Iris pigment epithelial cell (primary cell): Measurements from ENCODE around the gene TRABD2A.

Experiments
- DNase-seq: peaks from one replicate; pipeline ENCODE4 v3.0.0-alpha.2; 2011; ENCODE audit warnings: low read depth

The TRABD2A gene

GRCh38 chr2:84816426-84817026 is 64.4 kb downstream of the TRABD2A start:
- DNase-seq, result no peak

DNA sequence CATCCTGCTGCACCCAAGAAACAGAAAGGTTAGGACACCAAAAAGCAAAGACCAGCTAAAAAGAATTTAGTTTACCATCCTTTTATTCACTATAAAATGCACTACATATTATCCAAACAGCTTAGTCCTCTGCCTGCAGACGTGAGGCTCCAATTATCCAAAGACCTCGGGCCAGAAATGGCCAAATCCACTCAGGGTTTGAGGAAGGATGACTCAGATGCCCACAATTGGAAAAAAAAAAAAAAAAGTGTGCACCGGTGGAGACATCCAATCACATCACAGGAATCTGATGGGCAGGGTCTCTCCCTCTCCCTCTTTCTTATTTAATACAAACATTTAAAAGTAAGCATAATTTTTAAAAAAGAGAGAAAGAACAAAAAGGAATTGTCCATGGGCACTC is 65.7 kb downstream of the TRABD2A start:
- peak; percentile 38 for DNase-seq

GRCh38 chr2:84811839-84812431 is 68.9 kb downstream of the TRABD2A start:
- no peak for DNase-seq

DNA sequence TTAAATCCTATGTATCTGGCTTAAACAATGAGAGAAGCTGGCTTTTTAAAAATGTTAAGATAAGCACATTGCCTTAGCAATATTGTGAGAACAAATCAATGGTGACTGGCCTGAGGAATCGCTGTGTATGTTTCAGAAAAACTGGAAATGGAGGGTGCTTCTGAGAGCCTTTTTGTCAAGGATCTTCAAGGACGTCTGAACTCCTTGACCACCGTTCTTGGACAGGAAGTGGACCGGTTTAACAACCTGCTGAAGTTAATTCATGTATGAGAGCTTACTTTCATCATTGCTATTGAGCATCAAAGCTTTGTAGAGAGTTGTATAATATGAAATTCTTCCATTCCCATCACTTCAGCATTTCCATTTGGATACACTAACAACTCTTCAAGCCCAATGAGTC is 72.6 kb downstream of the TRABD2A start:
- no peak for DNase-seq

- DNase-seq, result peak; percentile 99
Observed at GRCh38 chr2:84807063-84807485, 73.8 kb downstream of the TRABD2A start.

- DNase-seq, result peak; percentile 88
Observed at GRCh38 chr2:84805250-84805958, 75.5 kb downstream of the TRABD2A start.

GRCh38 chr2:84801811-84802210 is 79.1 kb downstream of the TRABD2A start:
- DNase-seq, result no peak

DNA sequence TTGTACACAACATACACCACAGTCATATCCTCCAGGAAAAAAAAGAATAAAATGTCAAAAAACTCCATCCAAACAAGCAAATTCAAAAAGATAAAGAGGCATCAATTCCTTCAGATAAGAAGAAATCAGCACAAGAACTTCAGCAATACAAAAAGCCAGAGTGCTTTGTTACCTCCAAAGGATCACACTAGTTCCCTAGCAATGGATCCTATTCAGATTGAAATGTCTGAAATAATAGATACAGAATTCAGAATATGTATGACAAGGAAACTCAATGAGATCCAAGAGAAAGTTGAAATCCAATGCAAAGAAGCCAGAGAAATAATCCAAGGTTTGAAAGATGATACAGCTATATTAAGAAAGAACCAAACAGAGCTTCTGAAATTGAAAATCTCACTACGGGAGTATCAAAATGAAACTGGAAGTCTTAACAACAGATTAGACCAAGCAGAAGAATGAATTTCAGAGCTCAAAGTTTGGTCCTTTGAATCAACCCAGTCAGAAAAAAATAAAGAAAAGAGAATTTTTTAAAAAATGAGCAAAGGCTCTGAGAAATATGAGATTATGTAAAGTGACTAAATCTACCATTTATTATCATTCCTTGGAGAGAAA is 80.6 kb downstream of the TRABD2A start:
- no peak for DNase-seq

DNA sequence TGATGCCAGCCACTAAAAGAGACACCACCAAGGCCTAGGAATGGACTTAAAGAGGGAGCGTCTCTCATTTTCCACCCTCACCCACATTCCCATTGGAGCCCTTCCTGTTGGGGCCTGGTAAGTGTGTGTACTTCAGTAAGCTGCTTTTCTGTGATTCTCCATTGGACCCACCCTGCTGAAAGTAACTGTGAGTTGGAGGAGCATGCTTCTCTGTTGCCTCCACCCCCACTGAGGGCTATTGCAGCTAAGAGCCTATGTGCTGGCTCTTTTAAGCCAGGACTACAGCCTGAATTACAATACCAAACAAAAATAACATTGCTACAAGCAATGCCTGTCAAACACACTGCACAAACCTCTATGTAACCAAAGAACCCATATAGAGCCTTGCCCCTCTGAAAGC is 81.1 kb downstream of the TRABD2A start:
- DNase-seq, result no peak

- DNase-seq, result no peak
Observed at GRCh38 chr2:84797271-84797670, 83.6 kb downstream of the TRABD2A start.

GRCh38 chr2:84796798-84797197 is 84.1 kb downstream of the TRABD2A start:
- DNase-seq, result no peak

DNA sequence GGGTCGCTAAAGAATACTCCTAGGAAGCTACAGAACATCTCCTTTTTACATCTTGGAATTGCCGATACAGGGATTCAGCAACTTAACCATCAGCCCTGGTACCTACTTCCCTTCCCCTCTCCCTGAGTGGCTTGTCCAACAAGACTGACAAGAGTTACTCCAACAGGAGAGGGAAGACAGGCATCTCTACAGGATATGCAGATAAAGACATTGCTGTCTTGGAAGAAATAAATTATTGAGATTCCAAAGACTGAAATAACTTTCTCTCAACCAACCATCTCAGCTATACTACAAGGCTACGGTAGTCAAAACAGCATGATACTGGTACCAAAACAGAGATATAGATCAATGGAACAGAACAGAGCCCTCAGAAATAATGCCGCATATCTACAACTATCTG is 87.2 kb downstream of the TRABD2A start:
- DNase-seq, result no peak

- DNase-seq, result peak; percentile 34
Observed at GRCh38 chr2:84792856-84793522, 87.9 kb downstream of the TRABD2A start.

DNA sequence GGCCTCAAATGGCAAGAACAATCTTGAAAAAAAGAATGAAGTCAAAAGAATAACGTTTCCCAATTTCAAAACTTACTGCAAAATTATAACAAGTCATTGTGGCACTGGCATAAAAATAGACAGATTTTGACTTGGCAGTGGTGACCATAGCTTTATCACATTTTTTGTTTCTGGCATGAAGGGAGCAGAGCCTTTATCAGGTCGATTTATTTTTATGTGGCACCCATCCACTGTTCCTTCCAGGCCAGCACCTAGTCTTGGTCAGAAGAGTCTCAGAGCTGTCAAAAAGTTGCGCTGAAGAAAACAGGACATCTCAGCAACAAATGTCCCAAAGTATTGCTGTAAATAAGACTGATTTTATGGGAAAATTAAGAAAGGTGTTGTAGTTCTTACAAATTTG is 92.4 kb downstream of the TRABD2A start:
- no peak for DNase-seq

DNA sequence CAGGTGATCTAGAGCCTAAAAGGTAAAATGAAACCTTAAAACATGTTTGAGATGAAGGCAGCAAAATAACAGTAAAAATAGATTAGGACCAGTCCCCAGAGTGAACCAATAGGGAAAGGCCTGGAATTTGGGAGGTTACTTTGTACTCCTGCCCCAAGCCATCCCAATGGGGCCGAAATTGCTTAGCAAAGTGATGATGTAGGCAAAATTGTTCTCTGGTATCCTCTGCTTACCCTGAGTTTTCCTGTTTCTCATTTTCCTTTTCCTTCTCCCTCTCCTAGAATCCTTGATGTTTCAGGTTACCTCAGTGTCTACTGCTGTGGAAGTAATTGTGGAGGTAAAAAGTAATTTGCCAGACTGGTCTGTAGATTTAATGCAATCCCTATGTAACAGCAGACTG is 92.9 kb downstream of the TRABD2A start:
- DNase-seq, result no peak

DNA sequence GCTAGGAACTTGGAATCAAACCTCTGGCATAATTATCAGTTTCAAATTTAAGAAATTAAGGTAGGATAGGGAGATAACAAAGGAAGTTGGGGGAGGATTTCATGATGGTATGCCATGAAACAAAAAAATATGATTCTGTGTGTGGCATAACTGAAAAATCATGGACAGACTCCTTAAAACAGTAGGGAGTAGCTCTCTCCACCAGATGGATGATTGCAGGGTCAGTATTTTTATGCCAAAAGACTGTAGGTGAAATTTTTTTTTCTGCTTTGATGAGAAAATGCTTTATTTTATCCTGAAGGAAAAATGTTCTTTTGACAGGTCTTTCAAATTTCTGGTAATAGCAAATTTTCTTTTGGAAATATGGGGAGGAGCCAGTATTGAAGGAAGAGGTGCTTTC is 94.3 kb downstream of the TRABD2A start:
- no peak for DNase-seq

- DNase-seq, result no peak
Observed at GRCh38 chr2:84785950-84786349, 94.9 kb downstream of the TRABD2A start.

GRCh38 chr2:84782717-84783442 is 98.0 kb downstream of the TRABD2A start:
- no peak for DNase-seq

GRCh38 chr2:84781942-84782716 is 98.8 kb downstream of the TRABD2A start:
- DNase-seq, result peak; percentile 55

DNA sequence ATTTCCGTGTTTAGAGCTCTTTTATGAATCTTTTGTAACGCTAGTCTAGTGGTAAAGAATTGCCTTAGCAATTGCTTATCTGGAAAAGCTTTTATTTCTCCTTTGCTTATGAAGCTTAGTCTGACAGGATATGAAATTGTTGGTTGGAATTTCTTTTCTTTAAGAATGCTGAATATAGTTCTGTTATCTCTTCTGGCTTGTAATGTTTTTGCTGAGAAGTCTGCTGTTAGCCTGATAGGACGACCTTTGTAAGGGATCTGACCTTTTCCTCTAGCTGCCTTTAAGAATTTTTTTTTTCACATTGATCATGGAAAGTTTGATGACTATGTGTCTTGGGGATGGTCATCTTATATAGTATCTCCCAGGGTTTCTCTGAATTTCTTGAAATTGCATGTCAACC is 101.1 kb downstream of the TRABD2A start:
- DNase-seq, result peak; percentile 29
